ENCODE data around the gene EN2. TPM values are rescaled to one million over a fixed set of nuclear protein-coding genes. Genes with fewer than 3 reads are reported as not detected.

EN2 gene
- total RNA-seq, 1 experiment from 2014 or later, result 1.5 TPM

DNA sequence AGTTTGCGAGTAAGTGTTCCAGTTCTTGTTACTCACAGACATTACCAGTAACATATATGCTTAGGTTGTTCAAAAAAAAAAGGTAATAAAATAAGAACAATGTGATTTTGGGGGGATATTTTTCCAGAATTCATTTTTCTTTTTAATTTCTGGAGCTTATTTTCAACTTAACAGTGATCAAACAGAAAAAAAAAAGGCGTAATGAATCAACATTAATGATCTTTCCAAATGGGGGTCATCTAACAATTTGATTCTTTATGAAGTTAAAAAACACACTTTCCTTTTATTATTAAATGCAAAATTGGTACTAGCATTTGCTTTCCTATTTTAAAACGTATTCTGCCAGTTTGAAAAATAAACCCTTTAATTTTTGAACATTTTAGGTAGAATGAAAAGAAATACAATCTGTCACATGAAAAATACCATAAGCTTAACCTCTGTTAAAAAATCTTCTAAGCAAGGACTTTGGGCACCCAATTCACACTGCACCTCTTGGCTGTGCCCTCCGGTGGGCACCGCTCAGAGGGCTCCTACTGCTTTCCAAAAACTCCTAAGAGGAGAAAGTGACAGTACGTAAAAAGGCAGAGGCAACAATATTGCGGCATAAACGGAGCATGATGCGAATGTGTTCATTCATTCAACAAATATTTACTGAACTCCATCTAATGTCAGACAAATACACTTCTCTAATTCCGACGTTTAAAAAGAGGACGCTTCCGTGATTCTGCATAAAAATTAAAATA lies 55.8 kb downstream of the EN2 start:
- Histone ChIP-seq H3K27ac (ENCODE audit: low read length) (no peak overlapping the region), H3K9me3 (ENCODE audit: control insufficient read depth, insufficient read depth, low read depth, low read length) (no peaks in the 10 kb centered on the region), H3K4me3 (ENCODE audit: low read depth in 2 of 2, low read length in 2 of 2) (no peak overlapping the region), H3K36me3 (ENCODE audit: control insufficient read depth, insufficient read depth, low read length) (no peaks in the 10 kb centered on the region), H3K4me1 (ENCODE audit: control insufficient read depth, insufficient read depth, low read length) (no peaks in the 10 kb centered on the region), H3K27me3 (ENCODE audit: control insufficient read depth, insufficient read depth, low read length) (peaks cover 32% of the 10 kb centered on the region)
- TF ChIP-seq, protein P1, sequence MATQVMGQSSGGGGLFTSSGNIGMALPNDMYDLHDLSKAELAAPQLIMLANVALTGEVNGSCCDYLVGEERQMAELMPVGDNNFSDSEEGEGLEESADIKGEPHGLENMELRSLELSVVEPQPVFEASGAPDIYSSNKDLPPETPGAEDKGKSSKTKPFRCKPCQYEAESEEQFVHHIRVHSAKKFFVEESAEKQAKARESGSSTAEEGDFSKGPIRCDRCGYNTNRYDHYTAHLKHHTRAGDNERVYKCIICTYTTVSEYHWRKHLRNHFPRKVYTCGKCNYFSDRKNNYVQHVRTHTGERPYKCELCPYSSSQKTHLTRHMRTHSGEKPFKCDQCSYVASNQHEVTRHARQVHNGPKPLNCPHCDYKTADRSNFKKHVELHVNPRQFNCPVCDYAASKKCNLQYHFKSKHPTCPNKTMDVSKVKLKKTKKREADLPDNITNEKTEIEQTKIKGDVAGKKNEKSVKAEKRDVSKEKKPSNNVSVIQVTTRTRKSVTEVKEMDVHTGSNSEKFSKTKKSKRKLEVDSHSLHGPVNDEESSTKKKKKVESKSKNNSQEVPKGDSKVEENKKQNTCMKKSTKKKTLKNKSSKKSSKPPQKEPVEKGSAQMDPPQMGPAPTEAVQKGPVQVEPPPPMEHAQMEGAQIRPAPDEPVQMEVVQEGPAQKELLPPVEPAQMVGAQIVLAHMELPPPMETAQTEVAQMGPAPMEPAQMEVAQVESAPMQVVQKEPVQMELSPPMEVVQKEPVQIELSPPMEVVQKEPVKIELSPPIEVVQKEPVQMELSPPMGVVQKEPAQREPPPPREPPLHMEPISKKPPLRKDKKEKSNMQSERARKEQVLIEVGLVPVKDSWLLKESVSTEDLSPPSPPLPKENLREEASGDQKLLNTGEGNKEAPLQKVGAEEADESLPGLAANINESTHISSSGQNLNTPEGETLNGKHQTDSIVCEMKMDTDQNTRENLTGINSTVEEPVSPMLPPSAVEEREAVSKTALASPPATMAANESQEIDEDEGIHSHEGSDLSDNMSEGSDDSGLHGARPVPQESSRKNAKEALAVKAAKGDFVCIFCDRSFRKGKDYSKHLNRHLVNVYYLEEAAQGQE (IDR thresholded peaks at IDR 0.05; ENCODE audit: insufficient read depth in 1 of 2, low read depth in 2 of 2, low read length in 1 of 2), result no peak
- TF ChIP-seq SIN3A (IDR thresholded peaks at IDR 0.05; ENCODE audit: borderline replicate concordance, insufficient read depth, low read depth, low read length) (no peak), POLR2AphosphoS5 (IDR thresholded peaks at IDR 0.05; ENCODE audit: low read depth, low read length) (no peak), TCF7L2 (IDR thresholded peaks at IDR 0.05; ENCODE audit: low read depth, low read length) (no peak)
- TF ChIP-seq, protein P2, sequence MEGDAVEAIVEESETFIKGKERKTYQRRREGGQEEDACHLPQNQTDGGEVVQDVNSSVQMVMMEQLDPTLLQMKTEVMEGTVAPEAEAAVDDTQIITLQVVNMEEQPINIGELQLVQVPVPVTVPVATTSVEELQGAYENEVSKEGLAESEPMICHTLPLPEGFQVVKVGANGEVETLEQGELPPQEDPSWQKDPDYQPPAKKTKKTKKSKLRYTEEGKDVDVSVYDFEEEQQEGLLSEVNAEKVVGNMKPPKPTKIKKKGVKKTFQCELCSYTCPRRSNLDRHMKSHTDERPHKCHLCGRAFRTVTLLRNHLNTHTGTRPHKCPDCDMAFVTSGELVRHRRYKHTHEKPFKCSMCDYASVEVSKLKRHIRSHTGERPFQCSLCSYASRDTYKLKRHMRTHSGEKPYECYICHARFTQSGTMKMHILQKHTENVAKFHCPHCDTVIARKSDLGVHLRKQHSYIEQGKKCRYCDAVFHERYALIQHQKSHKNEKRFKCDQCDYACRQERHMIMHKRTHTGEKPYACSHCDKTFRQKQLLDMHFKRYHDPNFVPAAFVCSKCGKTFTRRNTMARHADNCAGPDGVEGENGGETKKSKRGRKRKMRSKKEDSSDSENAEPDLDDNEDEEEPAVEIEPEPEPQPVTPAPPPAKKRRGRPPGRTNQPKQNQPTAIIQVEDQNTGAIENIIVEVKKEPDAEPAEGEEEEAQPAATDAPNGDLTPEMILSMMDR (IDR thresholded peaks at IDR 0.05), result no peak
- in situ Hi-C loops (cut with HindIII; ENCODE audit: low pct_unique_long_range_greater_than_20kb, low sequenced_read_pairs) (no loop called here), intact Hi-C loops (cut with micrococcal nuclease; ENCODE audit: unreplicated experiment) (no loop called here)
- ATAC-seq (no peak), DNase-seq (ENCODE audit: low read depth, low spot score) (no peak)
- CTCF ChIA-PET, result no interaction called here
- POLR2A ChIA-PET, result no interaction called here
- BruUV-seq (replicated peaks), result no TSS peak

DNA sequence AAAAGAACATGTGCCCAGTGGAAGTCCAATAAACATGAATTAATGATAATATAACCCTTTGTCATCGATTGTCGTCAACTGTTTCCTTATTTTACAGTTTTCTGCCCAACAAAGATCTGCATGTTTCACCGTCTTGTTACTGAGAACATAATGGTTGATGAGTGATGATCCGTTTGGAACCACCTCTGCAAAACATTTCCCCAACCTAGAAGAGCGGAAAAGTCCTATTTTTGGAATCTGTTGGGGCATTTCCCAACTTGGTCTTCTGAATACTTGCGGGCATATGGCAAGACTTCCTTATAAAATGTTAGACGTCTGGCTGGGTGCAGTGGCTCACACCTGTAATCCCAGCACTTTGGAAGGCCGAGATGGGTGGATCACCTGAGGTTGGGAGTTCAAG lies 56.4 kb downstream of the EN2 start:
- in situ Hi-C loops (cut with HindIII; ENCODE audit: low pct_unique_long_range_greater_than_20kb, low sequenced_read_pairs), result no loop called here
- ATAC-seq, result no peak
- POLR2A ChIA-PET, result no interaction called here
- intact Hi-C loops (cut with micrococcal nuclease; ENCODE audit: unreplicated experiment), result no loop called here
- no TSS peak for BruUV-seq (replicated peaks)
- Histone ChIP-seq H3K4me3 (ENCODE audit: low read depth in 2 of 2, low read length in 2 of 2) (no peak overlapping the region), H3K27me3 (ENCODE audit: control insufficient read depth, insufficient read depth, low read length) (peaks cover 30% of the 10 kb centered on the region), H3K4me1 (ENCODE audit: control insufficient read depth, insufficient read depth, low read length) (no peaks in the 10 kb centered on the region), H3K27ac (ENCODE audit: low read length) (no peak overlapping the region), H3K9me3 (ENCODE audit: control insufficient read depth, insufficient read depth, low read depth, low read length) (no peaks in the 10 kb centered on the region), H3K36me3 (ENCODE audit: control insufficient read depth, insufficient read depth, low read length) (no peaks in the 10 kb centered on the region)
- TF ChIP-seq, protein P1 (IDR thresholded peaks at IDR 0.05; ENCODE audit: insufficient read depth in 1 of 2, low read depth in 2 of 2, low read length in 1 of 2), result no peak
- no peak for TF ChIP-seq TCF7L2 (IDR thresholded peaks at IDR 0.05; ENCODE audit: low read depth, low read length)
- no peak for TF ChIP-seq SIN3A (IDR thresholded peaks at IDR 0.05; ENCODE audit: borderline replicate concordance, insufficient read depth, low read depth, low read length)
- TF ChIP-seq, protein P2 (IDR thresholded peaks at IDR 0.05), result no peak
- TF ChIP-seq POLR2AphosphoS5 (IDR thresholded peaks at IDR 0.05; ENCODE audit: low read depth, low read length), result no peak
- DNase-seq (ENCODE audit: low read depth, low spot score), result no peak
- CTCF ChIA-PET, result no interaction called here

Measured in Panc1 (cell line).